GM10248 (cell line): Measurements from ENCODE around the gene B3GALT4.
A peak's percentile ranks its signal among the peaks of the same experiment; 100 is the strongest.

Experiments used
- CTCF ChIA-PET: fragments of 300-600 bp; sonication (Branson Sonifier 250); formaldehyde crosslinking; extraction: SDS; loops from one replicate; lab custom pipeline; 2021; ENCODE audit warnings: antibody characterized with exemption; lab: Yijun Ruan, JAX
- POLR2A ChIA-PET: fragments of 350-650 bp; sonication (Branson Sonifier 250); formaldehyde crosslinking; extraction: SDS; loops from one replicate; lab custom pipeline; 2020; ENCODE audit warnings: antibody characterized with exemption; lab: Yijun Ruan, JAX
- DNase-seq: peaks from one replicate; pipeline ENCODE4 v3.0.0; 2012; ENCODE audit errors: extremely low spot score
- TF ChIP-seq, protein P1 (sequence below): IDR thresholded peaks from 2 replicates; pipeline ENCODE4 v1.5.1; 2012; ENCODE audit warnings: mild to moderate bottlenecking, low read depth; ENCODE audit errors: extremely low read depth, missing control alignments, control extremely low read depth

B3GALT4 gene, protein sequence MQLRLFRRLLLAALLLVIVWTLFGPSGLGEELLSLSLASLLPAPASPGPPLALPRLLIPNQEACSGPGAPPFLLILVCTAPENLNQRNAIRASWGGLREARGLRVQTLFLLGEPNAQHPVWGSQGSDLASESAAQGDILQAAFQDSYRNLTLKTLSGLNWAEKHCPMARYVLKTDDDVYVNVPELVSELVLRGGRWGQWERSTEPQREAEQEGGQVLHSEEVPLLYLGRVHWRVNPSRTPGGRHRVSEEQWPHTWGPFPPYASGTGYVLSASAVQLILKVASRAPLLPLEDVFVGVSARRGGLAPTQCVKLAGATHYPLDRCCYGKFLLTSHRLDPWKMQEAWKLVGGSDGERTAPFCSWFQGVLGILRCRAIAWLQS

DNA sequence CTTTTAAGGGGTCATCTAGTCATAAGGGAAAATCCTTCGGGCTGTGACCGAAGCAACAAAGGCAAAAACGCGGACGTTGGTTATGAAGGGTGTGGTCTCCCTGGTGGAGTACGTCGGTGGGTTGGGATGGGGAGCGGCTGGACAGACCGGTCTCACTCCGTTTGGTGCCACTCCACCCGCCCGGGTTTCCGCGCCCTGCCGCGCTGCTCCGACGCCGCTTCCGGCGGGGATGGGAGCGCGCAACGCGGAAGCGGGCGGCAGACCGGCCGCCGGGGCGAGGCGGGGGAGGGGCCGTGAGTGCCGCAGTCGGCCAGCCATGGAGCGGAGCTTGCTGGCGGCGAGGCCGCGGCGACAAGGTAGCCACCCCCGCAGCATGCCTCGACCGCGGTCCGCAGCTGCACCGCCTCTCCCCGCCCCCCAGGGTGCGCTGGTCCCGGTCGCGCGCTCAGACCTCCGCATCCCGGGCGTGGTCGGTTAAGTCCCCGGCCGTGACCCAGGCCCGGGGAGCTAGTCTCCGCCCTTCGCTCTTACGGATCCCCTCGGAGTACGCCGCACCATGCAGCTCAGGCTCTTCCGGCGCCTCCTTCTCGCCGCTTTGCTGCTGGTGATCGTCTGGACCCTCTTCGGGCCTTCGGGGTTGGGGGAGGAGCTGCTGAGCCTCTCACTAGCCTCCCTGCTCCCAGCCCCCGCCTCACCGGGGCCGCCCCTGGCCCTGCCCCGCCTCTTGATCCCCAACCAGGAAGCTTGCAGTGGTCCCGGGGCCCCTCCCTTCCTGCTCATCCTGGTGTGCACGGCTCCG is at the start of gene B3GALT4:
Gene B3GALT4, plus strand, starts transcription at position 260 of the 799 bp plus-strand sequence. Its CDS starts 297 bp downstream, at position 557.
- CTCF ChIA-PET: interaction anchor here (0.8 to 4.4 kb wide), 18 partner anchors 8 to 305 kb away, joined by 3 to 37 read pairs (median 4); partner anchors contain the start of genes PFDN6, RGL2 and WDR46
- POLR2A ChIA-PET: interaction anchor here (0.6 to 2.2 kb wide), 9 partner anchors 12 to 431 kb away, joined by 3 to 12 read pairs (median 6); partner anchors contain the start of genes PFDN6, RGL2, WDR46 and ZBTB22
- TF ChIP-seq, protein P1, sequence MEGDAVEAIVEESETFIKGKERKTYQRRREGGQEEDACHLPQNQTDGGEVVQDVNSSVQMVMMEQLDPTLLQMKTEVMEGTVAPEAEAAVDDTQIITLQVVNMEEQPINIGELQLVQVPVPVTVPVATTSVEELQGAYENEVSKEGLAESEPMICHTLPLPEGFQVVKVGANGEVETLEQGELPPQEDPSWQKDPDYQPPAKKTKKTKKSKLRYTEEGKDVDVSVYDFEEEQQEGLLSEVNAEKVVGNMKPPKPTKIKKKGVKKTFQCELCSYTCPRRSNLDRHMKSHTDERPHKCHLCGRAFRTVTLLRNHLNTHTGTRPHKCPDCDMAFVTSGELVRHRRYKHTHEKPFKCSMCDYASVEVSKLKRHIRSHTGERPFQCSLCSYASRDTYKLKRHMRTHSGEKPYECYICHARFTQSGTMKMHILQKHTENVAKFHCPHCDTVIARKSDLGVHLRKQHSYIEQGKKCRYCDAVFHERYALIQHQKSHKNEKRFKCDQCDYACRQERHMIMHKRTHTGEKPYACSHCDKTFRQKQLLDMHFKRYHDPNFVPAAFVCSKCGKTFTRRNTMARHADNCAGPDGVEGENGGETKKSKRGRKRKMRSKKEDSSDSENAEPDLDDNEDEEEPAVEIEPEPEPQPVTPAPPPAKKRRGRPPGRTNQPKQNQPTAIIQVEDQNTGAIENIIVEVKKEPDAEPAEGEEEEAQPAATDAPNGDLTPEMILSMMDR: peak; percentile 31
- DNase-seq: peak; percentile 86

DNA sequence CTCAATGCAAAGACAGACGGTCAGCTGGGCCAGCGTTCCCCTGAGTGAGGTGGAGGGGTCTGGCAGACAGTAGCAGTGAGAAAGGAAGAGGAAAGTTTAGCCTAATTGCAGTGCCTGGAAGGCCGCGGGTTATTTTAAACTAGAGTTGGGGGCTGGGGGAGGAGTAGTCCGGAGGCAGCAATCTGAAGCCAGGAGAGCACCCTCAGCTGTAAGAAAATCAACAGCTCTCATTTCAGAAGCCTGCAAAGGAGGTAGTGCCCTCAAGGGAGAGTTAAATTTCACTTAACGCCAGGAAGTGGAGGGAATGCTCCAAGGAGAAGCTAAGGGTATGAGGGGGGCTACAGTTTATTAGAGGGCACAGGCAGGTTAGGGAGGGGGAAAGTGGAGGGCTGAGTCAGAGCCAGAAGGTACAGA is 41.7 kb upstream of the B3GALT4 start:
- no peak for DNase-seq
- TF ChIP-seq, protein P1: no peak
- ChIA-PET CTCF (interaction anchor here (8.5 kb wide), 1 partner anchor 13 kb away, joined by 82 read pairs; no protein-coding TSS in a partner anchor), POLR2A (no interaction called here)

DNA sequence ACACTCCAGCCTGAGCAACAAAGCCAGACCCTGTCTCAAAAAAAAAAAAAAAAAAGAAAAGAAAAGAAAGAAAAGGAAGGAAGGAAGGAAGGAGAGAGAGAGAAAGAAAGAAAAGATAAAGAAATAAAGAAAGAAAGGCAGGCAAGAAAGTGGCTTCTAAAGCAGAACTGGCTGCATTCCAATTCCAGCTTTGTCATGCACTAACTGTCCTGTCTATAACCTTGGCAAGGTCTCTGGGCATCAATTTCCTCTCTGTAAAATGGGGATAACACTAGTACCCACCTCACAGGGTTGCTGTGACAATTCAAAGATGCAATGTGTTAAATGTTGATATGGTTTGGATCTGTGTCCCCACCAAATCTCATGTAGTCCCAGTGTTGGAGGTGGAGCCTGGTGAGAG is 40.6 kb upstream of the B3GALT4 start:
- ChIA-PET CTCF (interaction anchor here (0.9 to 8.5 kb wide), 3 partner anchors 8 to 77 kb away, joined by 3 to 82 read pairs (median 3); no protein-coding TSS in a partner anchor), POLR2A (interaction anchor here (0.6 kb wide), 1 partner anchor 83 kb away, joined by 4 read pairs; no protein-coding TSS in a partner anchor)
- TF ChIP-seq, protein P1: no peak
- no peak for DNase-seq

DNA sequence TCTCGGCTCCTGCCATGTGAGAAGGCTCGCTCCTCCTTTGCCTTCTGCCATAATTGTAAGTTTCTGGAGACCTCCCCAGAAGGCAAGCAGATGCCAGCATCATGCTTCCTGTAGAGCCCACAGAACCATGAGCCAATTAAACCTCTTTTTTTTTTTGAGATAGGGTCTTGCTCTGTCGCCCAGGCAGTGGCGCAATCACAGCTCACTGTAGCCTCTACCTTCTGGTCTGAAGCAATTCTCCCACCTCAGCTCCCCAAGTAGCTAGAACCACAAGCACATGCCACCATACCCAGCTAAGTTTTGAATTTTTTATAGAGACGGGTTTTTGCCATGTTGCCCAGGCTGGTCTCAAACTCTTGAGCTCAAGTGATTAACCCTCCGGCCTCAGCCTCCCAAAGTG is 40.1 kb upstream of the B3GALT4 start:
- TF ChIP-seq, protein P1: no peak
- POLR2A ChIA-PET: interaction anchor here (0.6 kb wide), 1 partner anchor 84 kb away, joined by 4 read pairs; no protein-coding TSS in a partner anchor
- CTCF ChIA-PET: interaction anchor here (0.9 to 8.5 kb wide), 3 partner anchors 9 to 78 kb away, joined by 3 to 82 read pairs (median 3); no protein-coding TSS in a partner anchor
- DNase-seq: no peak

DNA sequence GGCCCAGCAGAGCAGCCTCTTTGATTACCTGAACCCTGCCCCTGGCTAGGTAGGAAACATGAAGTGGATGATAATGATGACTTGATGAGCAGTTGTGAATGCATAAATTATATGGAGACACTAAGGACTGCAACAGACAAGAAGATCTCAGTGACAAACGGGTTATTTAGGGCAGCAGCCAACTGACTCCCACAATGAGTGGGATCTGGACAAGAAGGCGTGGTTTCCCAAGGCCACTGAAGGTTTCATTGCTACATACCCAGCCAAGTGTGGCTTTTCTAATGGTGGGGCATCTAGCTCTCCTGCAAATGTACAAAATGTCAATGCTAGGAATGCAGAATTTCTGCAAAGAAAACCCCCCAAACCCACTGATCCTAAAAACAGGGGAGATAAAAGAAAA is 39.2 kb upstream of the B3GALT4 start:
- ChIA-PET POLR2A (no interaction called here), CTCF (interaction anchor here (8.5 kb wide), 1 partner anchor 11 kb away, joined by 82 read pairs; no protein-coding TSS in a partner anchor)
- TF ChIP-seq, protein P1: no peak
- DNase-seq: no peak

DNA sequence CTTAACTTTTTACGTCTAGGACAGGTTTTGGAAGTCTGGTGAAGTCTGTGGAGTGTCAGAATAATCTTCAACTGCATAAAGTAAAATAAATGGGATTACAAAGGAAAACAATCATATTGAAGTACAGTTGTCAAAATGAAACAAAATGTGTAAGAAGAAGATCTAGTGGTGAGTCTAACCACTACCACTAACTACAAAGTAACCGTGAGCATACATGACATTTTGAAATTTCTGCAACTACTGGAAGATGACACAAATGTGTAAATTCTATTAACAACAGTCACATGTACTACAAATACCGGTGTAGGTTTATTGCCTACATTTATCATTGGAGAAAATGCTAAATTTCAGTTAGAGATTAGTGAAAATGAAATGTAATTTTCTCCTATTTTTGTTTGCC is 35.0 kb upstream of the B3GALT4 start:
- DNase-seq: no peak
- ChIA-PET CTCF (interaction anchor here (8.5 kb wide), 1 partner anchor 6 kb away, joined by 82 read pairs; no protein-coding TSS in a partner anchor), POLR2A (no interaction called here)
- TF ChIP-seq, protein P1: no peak
